KMS-11 (cell line): ENCODE data around the gene MDM1.

Experiments
- H2AFZ ChIP-seq: fragments of 200-600 bp; sonication (generic); 2 replicates; pipeline ENCODE4 v1.6.1; 2016; ENCODE audit warnings: antibody characterized with exemption, mixed run types, low read depth
- H3K27ac ChIP-seq: fragments of 200-600 bp; sonication (generic); 2 replicates; pipeline ENCODE4 v1.6.1; 2016; ENCODE audit warnings: mild to moderate bottlenecking, mixed run types
- H3K27me3 ChIP-seq: fragments of 200-600 bp; sonication (generic); 2 replicates; pipeline ENCODE4 v1.6.1; 2017; ENCODE audit warnings: mild to moderate bottlenecking, low read depth, mixed run types, moderate library complexity; ENCODE audit not compliant: insufficient read depth
- H3K36me3 ChIP-seq: fragments of 200-600 bp; sonication (generic); 2 replicates; pipeline ENCODE4 v1.6.1; 2017; ENCODE audit warnings: mild to moderate bottlenecking, mixed run types; ENCODE audit not compliant: insufficient read depth
- H3K4me1 ChIP-seq: fragments of 200-600 bp; sonication (generic); 2 replicates; pipeline ENCODE4 v1.6.1; 2016; ENCODE audit warnings: mild to moderate bottlenecking, low read depth, mixed run types; ENCODE audit not compliant: poor library complexity, severe bottlenecking
- H3K4me2 ChIP-seq: fragments of 200-600 bp; sonication (generic); 2 replicates; pipeline ENCODE4 v1.7.0; 2016; ENCODE audit warnings: mild to moderate bottlenecking, mixed run types
- H3K4me3 ChIP-seq: fragments of 200-600 bp; sonication (generic); IDR thresholded peaks from 2 replicates; pipeline ENCODE4 v1.6.1; 2017; ENCODE audit warnings: low read depth, low read length, mixed read lengths; ENCODE audit not compliant: insufficient read depth
- H3K79me2 ChIP-seq: fragments of 200-600 bp; sonication (generic); 2 replicates; pipeline ENCODE4 v1.6.1; 2016; ENCODE audit warnings: low read depth, mixed run types; ENCODE audit not compliant: insufficient read depth
- H3K9ac ChIP-seq: fragments of 200-600 bp; sonication (generic); 2 replicates; pipeline ENCODE4 v1.6.1; 2016; ENCODE audit warnings: mild to moderate bottlenecking, mixed run types
- H4K20me1 ChIP-seq: fragments of 200-600 bp; sonication (generic); 2 replicates; pipeline ENCODE4 v1.6.1; 2016; ENCODE audit warnings: mild to moderate bottlenecking, mixed run types; ENCODE audit not compliant: insufficient read depth
- TF ChIP-seq, protein P1 (sequence below): fragments of 200-600 bp; sonication (generic); conservative IDR thresholded peaks from 2 replicates; pipeline ENCODE4 v1.6.1; 2017; ENCODE audit warnings: low read depth, mild to moderate bottlenecking, antibody characterized with exemption, low read length, moderate library complexity, mixed read lengths

Gene MDM1

DNA sequence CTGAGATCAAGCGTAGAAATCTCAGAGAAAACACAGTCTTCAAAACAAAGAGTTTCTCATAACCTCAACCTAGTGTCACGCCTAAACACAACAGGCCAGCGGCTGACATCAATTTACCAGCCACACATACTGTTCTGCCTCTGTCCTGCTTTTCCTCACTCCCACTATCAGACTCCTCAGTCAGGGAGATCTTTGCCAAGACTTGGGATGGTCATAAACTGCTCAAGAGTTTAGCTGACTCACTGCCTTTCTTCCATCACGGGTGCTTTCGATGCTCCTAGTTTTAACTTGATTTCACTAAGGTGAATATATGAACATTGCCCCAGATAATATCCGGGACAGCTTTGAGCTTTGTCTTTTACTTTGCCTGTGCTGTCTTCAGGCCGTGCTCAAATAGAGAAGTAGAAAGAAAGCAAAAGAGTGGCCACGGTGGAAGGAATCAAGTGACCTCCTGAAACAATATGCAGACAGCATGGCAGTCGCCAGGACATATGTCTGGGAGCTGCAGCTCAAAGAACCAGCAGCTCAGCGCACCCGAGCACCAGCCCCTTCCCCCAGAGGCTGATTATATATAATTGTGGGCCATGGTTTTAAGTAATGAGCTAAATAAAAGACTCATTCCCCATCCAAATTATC lies 12.1 kb downstream of the MDM1 start:
- Histone ChIP-seq H3K9ac (no peak overlapping the region), H3K36me3 (no peaks in the 10 kb centered on the region; the same call in 1 of the 2 replicates), H3K4me1 (no peaks in the 10 kb centered on the region), H3K27ac (no peak overlapping the region), H3K79me2 (no peaks in the 10 kb centered on the region), H3K4me2 (no peak overlapping the region), H2AFZ (no peak overlapping the region), H4K20me1 (no peaks in the 10 kb centered on the region), H3K27me3 (no peaks in the 10 kb centered on the region), H3K4me3 (no peak overlapping the region)
- TF ChIP-seq, protein P1, sequence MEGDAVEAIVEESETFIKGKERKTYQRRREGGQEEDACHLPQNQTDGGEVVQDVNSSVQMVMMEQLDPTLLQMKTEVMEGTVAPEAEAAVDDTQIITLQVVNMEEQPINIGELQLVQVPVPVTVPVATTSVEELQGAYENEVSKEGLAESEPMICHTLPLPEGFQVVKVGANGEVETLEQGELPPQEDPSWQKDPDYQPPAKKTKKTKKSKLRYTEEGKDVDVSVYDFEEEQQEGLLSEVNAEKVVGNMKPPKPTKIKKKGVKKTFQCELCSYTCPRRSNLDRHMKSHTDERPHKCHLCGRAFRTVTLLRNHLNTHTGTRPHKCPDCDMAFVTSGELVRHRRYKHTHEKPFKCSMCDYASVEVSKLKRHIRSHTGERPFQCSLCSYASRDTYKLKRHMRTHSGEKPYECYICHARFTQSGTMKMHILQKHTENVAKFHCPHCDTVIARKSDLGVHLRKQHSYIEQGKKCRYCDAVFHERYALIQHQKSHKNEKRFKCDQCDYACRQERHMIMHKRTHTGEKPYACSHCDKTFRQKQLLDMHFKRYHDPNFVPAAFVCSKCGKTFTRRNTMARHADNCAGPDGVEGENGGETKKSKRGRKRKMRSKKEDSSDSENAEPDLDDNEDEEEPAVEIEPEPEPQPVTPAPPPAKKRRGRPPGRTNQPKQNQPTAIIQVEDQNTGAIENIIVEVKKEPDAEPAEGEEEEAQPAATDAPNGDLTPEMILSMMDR, result no peak

DNA sequence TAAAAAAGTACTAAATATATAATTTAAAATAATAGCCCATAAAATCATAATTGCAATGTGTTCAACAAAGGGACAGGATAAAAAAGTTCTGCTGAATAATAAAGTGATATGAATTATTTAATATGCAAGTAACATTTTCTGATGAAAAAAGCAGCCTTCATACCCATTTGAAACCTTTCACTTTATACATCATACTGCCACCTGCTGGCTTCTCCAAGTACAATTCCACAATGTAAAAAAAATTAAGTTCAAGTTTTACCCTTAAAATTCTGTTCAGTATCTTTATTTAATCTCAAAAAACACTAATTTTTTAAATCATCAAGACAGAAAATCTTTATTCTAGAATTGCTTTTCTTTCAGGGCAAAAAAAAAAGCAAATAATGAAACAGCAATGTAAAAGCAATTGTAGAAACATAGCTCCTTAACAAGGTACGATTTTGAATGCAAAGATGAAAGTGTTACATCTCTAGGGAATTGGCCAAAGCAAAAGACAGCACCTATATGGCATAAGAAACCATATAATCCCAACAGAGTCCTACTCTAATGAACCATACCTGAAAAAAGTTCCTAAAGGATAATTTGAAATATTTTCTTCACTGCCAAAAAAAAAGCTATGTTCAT lies 15.0 kb downstream of the MDM1 start:
- Histone ChIP-seq H3K36me3 (no peaks in the 10 kb centered on the region; the same call in 1 of the 2 replicates), H3K79me2 (no peaks in the 10 kb centered on the region), H3K4me2 (no peak overlapping the region), H3K4me3 (no peak overlapping the region), H3K4me1 (no peaks in the 10 kb centered on the region), H2AFZ (no peak overlapping the region), H3K9ac (no peak overlapping the region), H4K20me1 (no peaks in the 10 kb centered on the region), H3K27me3 (no peaks in the 10 kb centered on the region), H3K27ac (no peak overlapping the region)
- TF ChIP-seq, protein P1, result peak; percentile 88

DNA sequence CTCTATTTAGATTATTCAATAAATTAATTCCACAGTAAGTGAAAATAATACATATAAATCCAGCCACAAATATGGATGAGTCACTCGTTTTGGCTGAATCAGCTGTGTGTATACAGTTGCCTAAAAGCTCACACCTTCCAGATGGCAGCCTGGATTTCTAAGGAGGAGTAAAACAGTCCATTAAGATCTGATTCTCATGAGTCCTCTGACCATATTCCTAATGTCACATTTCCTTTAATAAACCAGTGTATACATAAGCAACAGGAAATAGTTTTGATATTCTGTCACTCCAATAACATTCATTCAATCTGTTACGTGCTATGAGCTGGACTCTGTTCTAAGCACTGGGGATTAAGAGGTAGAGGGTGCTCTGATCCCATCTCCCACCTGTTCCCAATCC lies 21.8 kb downstream of the MDM1 start:
- no peaks in the 10 kb centered on the region for H3K79me2 ChIP-seq
- no peak overlapping the region for H3K4me3 ChIP-seq
- H4K20me1 ChIP-seq, result no peaks in the 10 kb centered on the region
- H3K36me3 ChIP-seq, result peaks cover 10% of the 10 kb centered on the region; the same call in 1 of the 2 replicates
- H2AFZ ChIP-seq, result no peak overlapping the region
- no peak overlapping the region for H3K27ac ChIP-seq
- H3K9ac ChIP-seq, result no peak overlapping the region
- H3K27me3 ChIP-seq, result no peaks in the 10 kb centered on the region
- no peaks in the 10 kb centered on the region for H3K4me1 ChIP-seq
- TF ChIP-seq, protein P1, result no peak
- H3K4me2 ChIP-seq, result no peak overlapping the region

DNA sequence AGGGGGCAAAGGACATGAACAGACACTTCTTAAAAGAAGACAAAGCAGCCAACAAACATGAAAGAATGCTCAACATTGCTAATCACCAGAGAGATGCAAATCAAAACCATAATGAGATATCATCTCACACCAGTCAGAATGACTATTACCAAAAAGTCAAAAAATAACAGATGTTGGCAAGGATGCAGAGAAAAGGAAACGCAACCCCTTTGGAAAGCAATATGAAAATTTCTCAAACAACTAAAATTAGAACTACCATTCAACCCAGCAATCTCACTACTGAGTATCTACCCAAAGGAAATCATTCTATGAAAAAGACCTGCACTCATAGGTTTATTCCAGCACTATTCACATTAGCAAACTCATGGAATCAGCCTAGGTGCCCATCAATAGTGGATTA lies 25.6 kb downstream of the MDM1 start:
- Histone ChIP-seq H3K27ac (no peak overlapping the region), H3K4me1 (no peaks in the 10 kb centered on the region), H3K36me3 (peaks cover 10% of the 10 kb centered on the region; the same call in 1 of the 2 replicates), H4K20me1 (no peaks in the 10 kb centered on the region), H3K27me3 (no peaks in the 10 kb centered on the region), H3K4me2 (no peak overlapping the region), H3K79me2 (no peaks in the 10 kb centered on the region), H3K4me3 (no peak overlapping the region), H3K9ac (no peak overlapping the region), H2AFZ (no peak overlapping the region)
- TF ChIP-seq, protein P1, result no peak
